HepG2 (cell line): ENCODE results near the gene PGS1. TPM values are rescaled to one million over a fixed set of nuclear protein-coding genes. Genes with fewer than 3 reads are reported as not detected.

Experiments
- ARID4A ChIP-seq: sonication (generic); formaldehyde crosslinking; IDR thresholded peaks from 2 replicates; pipeline ENCODE4 v1.5.0; 2020; ENCODE audit warnings: mild to moderate bottlenecking, missing genetic modification reagents, borderline replicate concordance
- ARNT ChIP-seq: fragments of 450-650 bp; IDR thresholded peaks from 2 replicates; pipeline ENCODE4 v1.6.1; 2017
- ARNT2 ChIP-seq: sonication (generic); formaldehyde crosslinking; IDR thresholded peaks from 2 replicates; pipeline ENCODE4 v1.8.0; 2022; ENCODE audit warnings: mild to moderate bottlenecking, low read depth, missing genetic modification reagents, moderate library complexity
- ATF3 ChIP-seq: sonication (generic); formaldehyde crosslinking; IDR thresholded peaks from 2 replicates; pipeline ENCODE4 v1.4.0; 2020; ENCODE audit warnings: missing genetic modification reagents
- MBD4 ChIP-seq: IDR thresholded peaks from 2 replicates; pipeline ENCODE4 v1.6.1; 2012; ENCODE audit warnings: low read length, inconsistent platforms, borderline replicate concordance
- NFKB2 ChIP-seq: sonication (generic); formaldehyde crosslinking; IDR thresholded peaks from 2 replicates; pipeline ENCODE4 v1.4.0; 2020; ENCODE audit warnings: missing genetic modification reagents, borderline replicate concordance
- PLSCR1 ChIP-seq: sonication (generic); formaldehyde crosslinking; IDR thresholded peaks from 2 replicates; pipeline ENCODE4 v1.5.0; 2020; ENCODE audit warnings: missing genetic modification reagents, mild to moderate bottlenecking, borderline replicate concordance
- SMYD3 ChIP-seq: sonication (generic); formaldehyde crosslinking; IDR thresholded peaks from 2 replicates; pipeline ENCODE4 v1.8.1; 2023; ENCODE audit warnings: mild to moderate bottlenecking, missing genetic modification reagents
- STAT5B ChIP-seq: sonication (generic); formaldehyde crosslinking; IDR thresholded peaks from 2 replicates; pipeline ENCODE4 v1.4.0; 2020; ENCODE audit warnings: missing genetic modification reagents
- TBP ChIP-seq: sonication (generic); formaldehyde crosslinking; IDR thresholded peaks from 2 replicates; pipeline ENCODE4 v1.5.0; 2020; ENCODE audit warnings: missing genetic modification reagents
- ZFP82 ChIP-seq: sonication (generic); formaldehyde crosslinking; IDR thresholded peaks from 2 replicates; pipeline ENCODE4 v1.5.1; 2020; ENCODE audit warnings: mild to moderate bottlenecking, missing genetic modification reagents, borderline replicate concordance
- ZNF136 ChIP-seq: sonication (generic); formaldehyde crosslinking; IDR thresholded peaks from 2 replicates; pipeline ENCODE4 v1.8.1; 2022; ENCODE audit warnings: low read depth, mild to moderate bottlenecking, moderate library complexity, missing genetic modification reagents
- polyA plus RNA-seq, 8 experiments: library from polyadenylated mRNA; depleted of rRNA in 3 of 8; stranded (reverse) in 7 of 8; unstranded in 1 of 8; fragments of >200 nt; fragmentation: Illumina TruSeq in 4 of 8; extraction: Trizol in 4 of 8; gene quantifications; 2 replicates each; pipeline versions ENCODE4 v1.2.1 to v1.2.3, GENCODE V29; 2011 to 2016; ENCODE audit warnings: low read depth in 4 of 8, missing spikeins in 1 of 8, mixed read lengths in 1 of 8; ENCODE audit not compliant: insufficient read depth in 1 of 8
- total RNA-seq, 5 experiments: library from RNA; depleted of rRNA; stranded (reverse); fragments of >200 nt; fragmentation: Illumina TruSeq; extraction: Trizol; gene quantifications; 2 replicates each; pipeline ENCODE4 v1.2.3, GENCODE V29; 2016; ENCODE audit warnings: low read depth in 1 of 5
- TF ChIP-seq, protein P1 (sequence below): sonication (generic); formaldehyde crosslinking; IDR thresholded peaks from 2 replicates; pipeline ENCODE4 v1.9.0; 2021; ENCODE audit warnings: missing genetic modification reagents, borderline replicate concordance
- TF ChIP-seq, protein P2 (sequence below): sonication (generic); formaldehyde crosslinking; IDR thresholded peaks from 2 replicates; pipeline ENCODE4 v1.5.0; 2020; ENCODE audit warnings: missing genetic modification reagents
- TF ChIP-seq, protein P3 (sequence below): sonication (generic); formaldehyde crosslinking; IDR thresholded peaks from 2 replicates; pipeline ENCODE4 v1.8.0; 2022; ENCODE audit warnings: mild to moderate bottlenecking, missing genetic modification reagents, moderate library complexity

PGS1 gene
- total and polyA plus RNA-seq, 2 of the 13 experiments (the other 11 are each of a cell fraction or from before 2014, with no cell fraction given): 25.9 to 31.5 TPM

DNA sequence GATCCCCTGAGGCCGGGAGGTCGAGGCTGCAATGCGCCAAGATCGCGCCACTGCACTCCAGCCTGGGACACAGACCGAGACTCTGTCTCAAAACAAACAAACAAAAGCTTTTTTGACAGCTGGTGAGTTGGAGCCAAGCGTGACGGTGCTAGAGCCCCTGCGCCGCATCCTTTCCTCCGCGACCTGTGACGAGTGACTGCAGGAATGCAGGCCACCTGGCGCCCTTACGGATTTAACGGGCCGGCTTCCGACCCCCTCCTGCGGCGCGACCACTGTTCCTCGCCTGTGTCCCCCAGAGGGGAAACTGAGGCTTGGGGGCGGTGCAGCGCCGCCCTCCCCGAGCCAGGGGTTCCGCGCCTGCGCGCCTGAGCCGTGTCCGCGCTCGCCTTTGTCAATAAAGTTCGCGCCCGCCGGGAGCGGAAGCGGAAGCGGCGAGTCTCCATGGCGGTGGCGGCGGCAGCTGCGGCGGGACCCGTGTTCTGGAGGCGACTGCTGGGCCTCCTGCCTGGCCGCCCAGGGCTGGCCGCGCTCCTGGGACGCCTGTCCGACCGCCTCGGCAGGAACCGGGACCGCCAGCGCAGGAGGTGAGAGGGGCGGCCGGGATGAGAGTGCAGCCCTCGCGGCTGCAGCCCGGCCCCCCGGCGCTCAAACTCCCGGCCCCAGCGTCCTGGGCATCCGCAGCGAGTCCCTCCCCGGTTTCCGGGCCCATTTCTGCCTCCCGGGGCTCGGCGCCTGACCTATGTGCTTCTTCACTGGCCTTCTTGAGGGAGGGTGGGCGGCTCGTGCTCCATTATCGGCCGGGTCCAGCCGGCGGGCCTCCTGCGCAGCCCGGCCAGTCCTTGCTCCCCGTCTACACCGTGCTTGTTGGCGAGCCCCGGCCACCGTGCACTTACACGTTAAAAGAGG lies at the start of gene PGS1 (continued):
- TF ChIP-seq, protein P1, sequence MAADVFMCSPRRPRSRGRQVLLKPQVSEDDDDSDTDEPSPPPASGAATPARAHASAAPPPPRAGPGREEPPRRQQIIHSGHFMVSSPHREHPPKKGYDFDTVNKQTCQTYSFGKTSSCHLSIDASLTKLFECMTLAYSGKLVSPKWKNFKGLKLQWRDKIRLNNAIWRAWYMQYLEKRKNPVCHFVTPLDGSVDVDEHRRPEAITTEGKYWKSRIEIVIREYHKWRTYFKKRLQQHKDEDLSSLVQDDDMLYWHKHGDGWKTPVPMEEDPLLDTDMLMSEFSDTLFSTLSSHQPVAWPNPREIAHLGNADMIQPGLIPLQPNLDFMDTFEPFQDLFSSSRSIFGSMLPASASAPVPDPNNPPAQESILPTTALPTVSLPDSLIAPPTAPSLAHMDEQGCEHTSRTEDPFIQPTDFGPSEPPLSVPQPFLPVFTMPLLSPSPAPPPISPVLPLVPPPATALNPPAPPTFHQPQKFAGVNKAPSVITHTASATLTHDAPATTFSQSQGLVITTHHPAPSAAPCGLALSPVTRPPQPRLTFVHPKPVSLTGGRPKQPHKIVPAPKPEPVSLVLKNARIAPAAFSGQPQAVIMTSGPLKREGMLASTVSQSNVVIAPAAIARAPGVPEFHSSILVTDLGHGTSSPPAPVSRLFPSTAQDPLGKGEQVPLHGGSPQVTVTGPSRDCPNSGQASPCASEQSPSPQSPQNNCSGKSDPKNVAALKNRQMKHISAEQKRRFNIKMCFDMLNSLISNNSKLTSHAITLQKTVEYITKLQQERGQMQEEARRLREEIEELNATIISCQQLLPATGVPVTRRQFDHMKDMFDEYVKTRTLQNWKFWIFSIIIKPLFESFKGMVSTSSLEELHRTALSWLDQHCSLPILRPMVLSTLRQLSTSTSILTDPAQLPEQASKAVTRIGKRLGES (CRISPR knock-in tag): no peak
- TF ChIP-seq ZFP82 (CRISPR knock-in tag) (peak; percentile 81; the same call in 1 of the 2 replicates), ZNF136 (peak; percentile 89), ARID4A (peak; percentile 100), STAT5B (CRISPR knock-in tag) (peak; percentile 76; the same call in 1 of the 2 replicates), ATF3 (CRISPR knock-in tag) (no peak; the same call in 1 of the 2 replicates), NFKB2 (CRISPR knock-in tag) (peak; percentile 88; the same call in 1 of the 2 replicates), PLSCR1 (CRISPR knock-in tag) (no peak; the same call in 1 of the 2 replicates), TBP (CRISPR knock-in tag) (0 out of 2 replicates have a peak, but pooled peaks have one; percentile 48), ARNT2 (CRISPR knock-in tag) (peak; percentile 73), SMYD3 (CRISPR knock-in tag) (peak; percentile 74; the same call in 1 of the 2 replicates), ARNT (no peak), MBD4 (no peak)
- TF ChIP-seq, protein P2, sequence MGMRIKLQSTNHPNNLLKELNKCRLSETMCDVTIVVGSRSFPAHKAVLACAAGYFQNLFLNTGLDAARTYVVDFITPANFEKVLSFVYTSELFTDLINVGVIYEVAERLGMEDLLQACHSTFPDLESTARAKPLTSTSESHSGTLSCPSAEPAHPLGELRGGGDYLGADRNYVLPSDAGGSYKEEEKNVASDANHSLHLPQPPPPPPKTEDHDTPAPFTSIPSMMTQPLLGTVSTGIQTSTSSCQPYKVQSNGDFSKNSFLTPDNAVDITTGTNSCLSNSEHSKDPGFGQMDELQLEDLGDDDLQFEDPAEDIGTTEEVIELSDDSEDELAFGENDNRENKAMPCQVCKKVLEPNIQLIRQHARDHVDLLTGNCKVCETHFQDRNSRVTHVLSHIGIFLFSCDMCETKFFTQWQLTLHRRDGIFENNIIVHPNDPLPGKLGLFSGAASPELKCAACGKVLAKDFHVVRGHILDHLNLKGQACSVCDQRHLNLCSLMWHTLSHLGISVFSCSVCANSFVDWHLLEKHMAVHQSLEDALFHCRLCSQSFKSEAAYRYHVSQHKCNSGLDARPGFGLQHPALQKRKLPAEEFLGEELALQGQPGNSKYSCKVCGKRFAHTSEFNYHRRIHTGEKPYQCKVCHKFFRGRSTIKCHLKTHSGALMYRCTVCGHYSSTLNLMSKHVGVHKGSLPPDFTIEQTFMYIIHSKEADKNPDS (CRISPR knock-in tag): no peak
- TF ChIP-seq, protein P3, sequence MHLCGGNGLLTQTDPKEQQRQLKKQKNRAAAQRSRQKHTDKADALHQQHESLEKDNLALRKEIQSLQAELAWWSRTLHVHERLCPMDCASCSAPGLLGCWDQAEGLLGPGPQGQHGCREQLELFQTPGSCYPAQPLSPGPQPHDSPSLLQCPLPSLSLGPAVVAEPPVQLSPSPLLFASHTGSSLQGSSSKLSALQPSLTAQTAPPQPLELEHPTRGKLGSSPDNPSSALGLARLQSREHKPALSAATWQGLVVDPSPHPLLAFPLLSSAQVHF: peak; percentile 77; the same call in 1 of the 2 replicates
